ENCODE measurements around the gene PALD1. TPM values are rescaled to one million over a fixed set of nuclear protein-coding genes. Genes with fewer than 3 reads are reported as not detected.
"Not testable (repeated sequence)": the region's sequence is repeated elsewhere in the genome, so short reads cannot be mapped to it uniquely, and the experiment has no call there.

PALD1 gene
- total RNA-seq, 1 donor from 2014 or later: 276 TPM

DNA sequence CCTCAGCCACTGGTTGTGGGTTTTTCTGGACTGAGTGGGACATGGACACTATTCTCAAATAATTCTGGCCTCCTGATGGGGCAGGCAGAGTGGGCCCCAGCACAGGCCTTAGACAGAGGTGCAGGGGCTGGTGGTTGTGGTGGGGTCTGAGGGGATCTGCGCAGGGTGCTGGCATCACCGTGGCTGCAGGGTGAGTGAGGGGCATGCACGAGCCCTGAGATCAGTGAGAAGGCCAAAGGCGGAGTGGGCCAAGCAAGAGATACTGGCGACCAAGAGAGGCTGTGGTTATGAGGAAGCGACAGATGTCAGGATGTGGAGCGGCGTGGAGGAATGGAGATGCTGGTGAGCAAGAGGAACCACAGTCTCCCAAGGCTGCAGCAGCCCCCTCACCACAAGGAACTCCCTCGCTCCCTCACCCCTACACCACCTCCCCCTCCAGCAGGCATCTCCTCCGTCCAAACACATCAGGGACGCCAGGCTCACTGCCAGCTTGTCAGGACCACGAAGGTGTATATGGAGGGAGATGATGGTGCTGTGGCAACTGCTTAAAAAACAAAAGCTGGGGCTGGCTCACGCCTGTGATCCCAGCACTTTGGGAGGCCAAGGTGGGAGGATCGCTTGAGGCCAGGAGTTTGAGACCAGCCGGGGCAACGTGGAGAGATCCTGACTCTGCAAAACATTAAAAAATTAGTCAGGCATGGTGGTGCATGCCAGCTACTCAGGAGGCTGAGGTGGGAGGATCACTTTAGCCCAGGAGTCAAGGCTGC lies 114.4 kb downstream of the PALD1 start:
- no peak for DNase-seq

DNA sequence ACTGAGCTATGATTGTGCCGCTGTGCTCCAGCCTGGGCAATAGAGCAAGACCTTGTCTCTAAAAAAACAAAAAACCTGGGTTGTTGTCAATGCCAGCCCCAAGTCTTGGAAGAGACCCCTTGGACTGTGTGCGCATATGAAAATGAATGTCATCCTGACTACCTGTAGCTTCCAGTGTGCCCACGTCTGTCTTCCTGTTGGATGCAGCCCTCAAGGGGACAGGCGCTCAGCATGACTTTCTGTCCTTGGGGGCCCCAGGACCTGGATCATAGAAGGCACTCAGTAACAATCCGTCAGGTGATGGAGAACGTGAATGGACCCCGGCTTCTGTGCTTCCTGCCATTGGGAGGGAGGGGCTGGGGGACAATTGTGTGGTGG lies 114.9 kb downstream of the PALD1 start:
- DNase-seq: no peak

DNA sequence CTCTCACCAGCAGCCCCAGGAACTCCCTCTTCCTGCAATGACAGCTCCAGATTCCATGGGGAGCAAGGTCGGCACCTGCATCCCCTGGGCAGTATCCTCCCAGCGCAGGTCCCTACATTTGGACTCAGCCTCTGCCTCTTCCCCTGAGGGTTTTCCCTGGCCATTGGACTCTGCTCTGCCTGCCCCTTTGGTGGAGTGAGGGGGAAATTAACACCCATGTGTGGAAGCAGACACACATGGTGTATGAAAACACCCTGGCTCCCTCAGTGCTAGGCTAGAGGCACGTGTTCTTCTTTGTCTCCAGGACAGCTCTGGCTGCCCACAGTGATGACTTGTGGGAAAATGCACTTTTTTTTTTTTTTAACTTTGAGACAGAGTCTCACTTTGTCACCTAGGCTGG lies 115.6 kb downstream of the PALD1 start:
- DNase-seq: no peak

DNA sequence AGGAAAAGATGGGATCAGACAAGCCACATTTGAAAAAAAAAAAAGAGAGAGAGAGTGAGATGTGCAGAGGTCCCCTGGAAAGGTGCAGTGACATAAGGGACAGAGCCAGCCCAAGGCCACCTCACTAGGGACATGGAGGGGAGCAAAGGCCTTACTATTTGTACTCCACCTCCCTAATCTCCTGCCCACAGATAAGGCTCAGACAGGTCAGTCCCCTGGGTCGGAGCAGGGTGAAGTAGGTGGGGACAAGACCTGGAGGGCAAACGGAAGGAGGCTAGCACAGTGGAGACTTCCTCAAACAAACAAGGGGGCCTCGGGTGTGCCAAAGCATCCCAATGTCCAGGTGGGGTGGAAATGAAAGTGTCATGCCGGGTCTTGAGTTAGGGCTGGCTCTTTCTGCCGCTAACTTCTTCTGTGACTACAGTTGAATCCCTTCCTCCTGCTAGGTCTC lies 117.0 kb downstream of the PALD1 start:
- DNase-seq: no peak

DNA sequence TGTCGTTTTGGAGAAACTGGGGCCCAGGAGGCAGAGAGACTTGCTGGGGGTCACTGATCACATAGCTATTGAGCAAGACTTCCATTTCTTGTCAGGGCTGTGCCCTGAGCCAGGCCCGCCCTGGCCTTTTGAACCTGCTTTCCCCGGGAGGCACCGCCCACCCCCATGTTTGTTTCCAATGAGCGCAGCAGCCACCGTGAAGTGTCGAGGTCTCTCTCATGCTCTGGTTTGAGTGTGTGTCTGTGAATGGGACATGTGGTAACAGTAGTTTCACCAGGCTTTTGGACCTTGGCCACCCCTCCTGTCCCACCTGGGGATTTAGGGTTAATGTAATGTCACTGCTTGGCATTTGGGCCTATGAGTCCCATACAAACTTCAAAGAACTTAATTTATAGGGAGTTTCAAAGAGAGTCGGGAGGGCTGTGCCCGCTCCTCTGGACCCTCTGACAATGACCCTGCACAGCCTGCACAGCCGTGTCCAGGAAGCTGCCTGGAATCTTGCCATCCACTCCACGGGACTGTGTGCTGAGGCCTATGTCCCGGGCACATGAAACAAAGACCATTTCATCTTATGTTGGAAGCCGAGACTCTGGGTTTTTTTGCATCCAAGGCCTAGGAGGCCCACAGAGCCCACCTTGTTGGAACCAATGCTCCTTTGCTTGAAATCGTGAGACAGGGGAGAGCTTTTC lies 117.7 kb downstream of the PALD1 start:
- DNase-seq: no peak

DNA sequence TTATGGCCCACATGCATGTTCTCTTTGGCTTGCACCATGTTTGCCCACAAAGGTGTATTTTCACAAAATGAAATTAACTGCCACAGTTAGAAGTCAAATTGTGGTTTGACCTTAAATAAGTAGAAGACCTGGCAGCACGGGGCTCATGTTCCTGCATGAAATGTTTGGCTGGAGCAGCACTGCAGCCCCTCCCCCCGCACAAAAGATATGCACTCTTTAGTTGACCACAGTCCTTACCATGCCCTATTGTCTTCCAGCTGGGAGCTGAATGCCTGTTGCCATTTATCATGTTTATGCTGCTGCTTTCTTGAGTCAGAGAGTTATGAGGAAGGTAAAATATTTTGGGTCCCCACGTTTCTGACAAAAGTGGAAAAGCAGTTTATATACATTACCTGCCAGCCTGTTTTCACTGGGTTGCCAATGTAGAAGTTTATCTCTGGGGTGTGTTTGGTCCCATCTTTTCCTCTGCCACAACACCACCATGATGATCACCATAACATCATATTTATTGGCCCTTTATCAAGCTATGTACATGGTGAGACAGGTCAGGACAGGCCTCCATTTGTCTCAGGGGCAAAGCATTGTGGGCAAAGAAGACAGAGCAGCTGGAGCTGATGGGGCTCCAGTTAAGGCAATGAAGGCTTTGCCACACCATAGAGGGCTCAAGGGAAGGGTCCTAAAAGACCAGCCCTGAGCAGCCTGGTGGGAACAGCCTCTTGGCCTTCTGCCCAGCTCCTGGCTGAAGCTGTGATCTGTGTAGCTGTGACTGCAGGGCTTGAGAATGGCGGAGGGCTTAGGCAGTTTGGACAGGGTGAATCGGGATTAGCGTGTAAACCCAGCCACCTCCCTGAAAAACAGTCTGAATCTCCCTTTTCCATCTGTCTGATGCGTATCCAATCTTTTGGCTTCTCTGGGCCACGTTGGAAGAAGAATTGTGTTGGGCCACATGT lies 118.6 kb downstream of the PALD1 start:
- no peak for DNase-seq

DNA sequence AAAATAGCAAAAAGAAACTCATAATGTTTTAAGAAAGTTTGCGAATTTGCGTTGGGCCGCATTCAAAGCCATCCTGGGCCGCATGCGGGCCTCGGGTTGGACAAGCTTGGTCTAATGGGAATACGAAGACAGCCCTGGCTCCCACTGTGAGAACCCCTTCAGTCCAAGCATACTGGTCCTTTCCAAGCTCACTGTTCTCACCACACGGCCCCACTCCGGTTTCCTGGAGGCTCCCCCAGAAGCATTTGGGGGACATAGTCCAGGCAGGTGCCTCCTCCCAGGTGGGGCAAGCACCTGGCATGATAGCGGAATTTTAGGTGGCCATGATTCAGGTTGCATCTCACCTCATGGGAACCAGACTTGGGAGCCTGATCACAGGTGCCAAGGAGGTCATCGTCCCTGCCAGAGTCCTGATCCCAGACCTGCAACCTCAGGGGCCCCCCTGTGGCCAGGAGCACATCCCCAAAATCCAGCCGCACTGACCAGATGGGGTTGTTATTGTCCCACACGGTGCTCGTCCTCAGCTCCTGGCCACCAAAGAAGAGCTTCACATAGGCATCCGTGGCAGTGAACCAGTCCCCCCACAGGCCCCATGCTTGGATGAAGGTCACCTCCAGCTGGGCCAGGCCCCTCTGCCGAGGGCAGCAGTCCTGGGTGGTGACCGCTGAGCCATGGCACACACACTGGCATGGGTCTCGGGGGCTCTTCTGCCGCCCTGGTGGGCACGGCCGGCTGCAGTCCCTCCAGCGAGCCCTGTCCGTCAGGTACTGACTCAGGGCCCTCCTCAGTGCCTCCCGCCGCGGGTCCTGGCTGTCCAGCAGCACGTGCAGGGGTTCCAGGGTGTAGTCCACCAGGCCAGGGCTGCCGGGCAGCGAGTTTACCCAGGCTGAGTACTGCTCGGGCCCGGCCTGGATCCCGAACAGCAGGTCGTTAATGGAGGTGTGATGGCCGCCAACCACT lies 119.6 kb downstream of the PALD1 start:
- DNase-seq: no peak

DNA sequence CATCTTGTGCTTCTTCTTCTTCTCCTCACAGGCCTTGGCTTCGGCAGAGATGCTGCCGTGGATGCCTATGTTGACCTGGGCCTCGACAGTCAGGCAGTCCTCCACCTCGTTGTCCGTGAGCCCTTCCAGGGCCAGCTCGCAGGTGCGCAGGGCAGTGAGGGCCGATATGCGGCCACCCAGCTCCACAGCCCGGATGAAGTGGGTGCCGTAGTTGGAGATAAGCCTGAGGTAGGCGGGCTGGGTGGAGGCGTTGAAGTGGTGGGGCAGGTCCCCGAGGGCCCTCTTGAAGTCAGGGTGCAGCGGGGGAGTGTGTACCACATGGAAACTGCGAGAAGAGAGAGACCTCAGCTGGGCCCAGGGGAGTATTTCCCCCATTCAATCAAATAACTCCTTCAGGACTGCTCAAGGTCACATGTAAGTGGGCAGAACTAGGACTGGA lies 120.3 kb downstream of the PALD1 start:
- no peak for DNase-seq

DNA sequence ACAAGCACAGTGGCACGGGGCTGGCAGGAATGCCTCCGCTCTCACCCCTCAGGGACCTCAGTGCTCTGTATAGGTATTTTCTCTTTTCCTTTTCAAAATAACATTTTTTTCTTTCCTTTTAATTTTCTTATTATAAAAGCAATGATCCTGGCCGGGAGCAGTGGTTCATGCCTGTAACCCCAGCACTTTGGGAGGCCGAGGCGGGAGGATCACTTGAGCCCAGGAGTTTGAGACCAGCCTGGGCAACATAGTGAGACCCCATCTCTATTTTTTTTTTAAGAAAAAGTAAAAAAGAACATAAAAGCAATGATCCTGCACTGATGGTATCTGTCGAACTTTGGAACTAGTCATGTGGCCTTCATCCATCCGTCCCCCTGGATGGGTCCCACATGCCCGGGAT lies 120.8 kb downstream of the PALD1 start:
- no peak for DNase-seq

DNA sequence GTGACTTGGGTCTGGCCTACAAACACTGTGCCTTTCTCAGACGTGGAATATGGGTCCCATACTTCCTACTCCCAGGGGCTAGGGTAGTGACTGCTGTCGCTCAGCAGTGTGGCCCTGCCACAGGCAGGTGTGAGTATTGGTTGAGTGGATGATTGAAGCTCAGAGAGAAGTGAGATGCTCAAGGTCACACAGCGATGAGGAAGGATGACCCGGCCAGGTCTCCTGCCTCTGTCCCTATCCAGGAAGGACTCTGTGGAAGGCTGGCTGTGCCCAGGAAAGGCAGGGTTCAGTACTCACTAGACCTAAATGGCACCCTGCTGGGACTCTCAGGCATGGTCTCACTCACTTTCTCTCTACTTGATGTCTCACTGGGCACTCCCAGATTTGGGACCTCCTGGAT lies 121.2 kb downstream of the PALD1 start:
- DNase-seq: no peak

DNA sequence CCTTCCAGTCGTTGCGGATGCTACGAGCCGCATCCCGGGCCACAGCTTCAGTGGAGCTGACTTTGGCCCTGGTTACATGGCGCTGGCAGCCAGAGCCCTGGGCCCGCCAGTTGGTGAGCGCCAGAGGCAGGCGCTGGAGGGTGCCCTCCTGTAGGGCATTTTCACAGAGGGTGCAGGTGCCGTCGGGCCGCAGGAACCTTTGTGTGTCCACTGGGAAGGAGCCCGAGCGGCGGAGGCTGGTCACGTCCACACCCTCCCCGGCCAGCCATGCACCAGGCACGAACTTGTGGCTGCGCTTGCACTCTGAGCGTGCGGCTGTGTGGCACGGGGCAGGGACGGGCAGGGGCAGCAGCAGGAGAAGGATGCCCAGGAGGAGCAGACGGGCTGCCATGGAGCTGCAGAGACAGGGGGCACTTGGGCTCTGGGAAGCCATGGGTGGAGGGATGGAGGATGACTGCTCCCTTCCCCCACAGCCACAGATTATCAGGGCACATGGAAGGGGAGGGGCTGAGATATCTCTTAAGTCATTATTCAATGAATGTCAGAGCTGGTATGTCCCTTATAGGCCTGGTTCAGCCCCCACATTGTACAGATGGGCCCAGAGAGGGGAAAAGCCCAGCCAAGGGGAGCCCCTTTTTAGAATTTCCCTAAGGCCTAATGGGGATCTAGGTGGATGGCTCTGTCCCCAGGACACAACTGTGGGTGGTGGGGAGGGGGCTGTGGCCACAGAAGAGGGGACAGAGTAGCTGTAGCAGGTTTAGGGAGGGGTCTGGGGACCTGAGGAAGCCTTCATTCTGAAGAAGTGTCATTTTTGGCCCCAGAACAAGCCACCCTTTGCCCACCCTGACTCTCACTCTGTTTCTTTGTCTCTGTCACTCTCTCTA lies 122.2 kb downstream of the PALD1 start:
- no peak for DNase-seq

DNA sequence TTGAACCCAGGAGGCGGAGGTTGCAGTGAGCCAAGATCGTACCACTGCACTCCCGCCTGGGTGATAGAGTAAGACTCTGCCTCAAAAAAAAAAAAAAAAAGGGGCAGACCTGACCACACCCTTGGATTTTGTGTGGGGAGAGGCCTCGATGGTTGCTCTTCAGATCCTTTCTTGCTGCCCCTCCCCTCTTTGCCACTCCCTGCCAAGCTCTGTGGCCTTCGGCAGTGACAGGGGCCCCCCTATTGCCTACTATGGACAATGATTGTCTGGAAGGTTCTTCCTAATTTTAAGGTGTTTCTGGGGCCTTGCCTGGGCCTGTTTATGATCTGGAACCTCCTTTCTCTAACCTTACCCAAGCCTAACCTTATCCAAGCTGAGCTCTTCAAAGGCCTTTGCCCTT lies 123.2 kb downstream of the PALD1 start:
- no peak for DNase-seq

DNA sequence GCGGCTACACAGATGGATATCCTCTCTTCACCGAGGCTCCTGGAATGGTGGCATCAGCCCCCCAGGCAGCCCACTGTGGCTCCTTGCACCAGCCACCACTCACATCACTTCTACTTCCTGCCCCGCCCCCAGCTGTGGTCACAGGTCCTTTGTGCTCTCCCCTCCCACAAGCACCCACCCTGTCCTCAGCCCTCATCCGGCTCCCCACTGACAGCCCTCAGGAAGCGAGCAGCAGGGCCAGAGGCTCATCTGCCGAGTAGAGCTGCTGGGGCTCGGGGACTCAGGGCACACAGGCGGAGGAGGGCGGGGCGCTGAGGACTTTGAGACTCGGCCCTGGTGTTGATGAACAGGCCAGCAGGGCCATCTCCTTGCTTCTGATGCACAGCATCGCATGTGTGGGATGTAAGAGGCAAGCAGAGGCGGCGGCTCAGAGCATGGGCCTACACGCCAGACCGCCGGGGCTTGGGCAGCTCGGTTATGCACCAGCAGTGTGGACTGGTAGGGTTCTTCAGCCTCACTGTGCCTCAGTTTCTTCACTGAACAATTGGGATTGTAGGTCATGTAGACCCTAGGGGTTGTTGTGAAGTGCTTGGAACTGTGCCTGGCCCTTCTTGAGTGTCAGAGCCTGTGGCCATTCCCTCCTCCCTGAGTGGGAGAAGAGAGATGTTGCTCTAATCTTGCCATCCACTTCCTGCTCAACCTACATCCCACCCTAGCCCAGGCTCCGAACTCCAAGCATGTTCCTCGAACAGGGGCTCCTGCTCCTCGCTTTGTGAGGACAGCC lies 124.3 kb downstream of the PALD1 start, which contains the start of gene PRF1:
Gene PRF1, minus strand, starts transcription at position 77 of the 784 bp plus-strand sequence. CDS start 1,839 bp downstream, outside the sequence.
- DNase-seq: no peak

DNA sequence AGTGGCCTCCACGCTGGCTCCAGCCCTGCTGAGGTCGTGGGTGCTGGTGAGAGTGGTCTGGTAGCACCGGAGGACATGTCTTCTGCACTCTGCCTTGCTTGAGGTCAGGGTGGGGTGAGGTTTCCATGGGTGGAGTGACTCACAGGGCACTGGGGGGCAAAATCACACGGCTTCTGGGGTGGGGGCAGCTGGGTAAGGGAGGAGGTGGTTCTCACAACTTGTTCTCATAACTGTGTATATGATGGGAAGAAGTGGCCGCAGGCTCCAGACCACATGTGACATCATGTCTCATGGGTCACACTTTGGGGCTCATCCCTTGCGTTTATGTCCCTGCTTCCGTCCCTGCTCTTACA lies 124.9 kb downstream of the PALD1 start:
- DNase-seq: no peak

DNA sequence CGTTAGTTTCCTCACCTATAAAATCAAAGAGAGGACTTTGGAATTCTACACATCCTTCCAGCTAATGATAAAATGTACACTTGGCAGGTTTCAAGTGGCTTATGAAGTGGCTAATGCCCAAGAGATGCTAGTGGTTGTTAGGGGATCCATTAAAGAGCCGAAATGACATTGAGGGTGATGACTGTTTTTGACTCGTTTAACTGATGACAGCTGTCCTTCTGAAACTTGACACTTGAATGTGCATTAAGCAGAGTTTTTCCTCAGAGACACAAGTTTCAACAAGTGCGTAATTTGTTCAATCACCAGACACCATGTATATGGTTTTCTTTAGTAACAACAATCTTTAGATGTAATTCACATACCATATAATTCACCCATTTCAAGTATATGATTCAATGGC lies 125.5 kb downstream of the PALD1 start:
- DNase-seq: no peak

DNA sequence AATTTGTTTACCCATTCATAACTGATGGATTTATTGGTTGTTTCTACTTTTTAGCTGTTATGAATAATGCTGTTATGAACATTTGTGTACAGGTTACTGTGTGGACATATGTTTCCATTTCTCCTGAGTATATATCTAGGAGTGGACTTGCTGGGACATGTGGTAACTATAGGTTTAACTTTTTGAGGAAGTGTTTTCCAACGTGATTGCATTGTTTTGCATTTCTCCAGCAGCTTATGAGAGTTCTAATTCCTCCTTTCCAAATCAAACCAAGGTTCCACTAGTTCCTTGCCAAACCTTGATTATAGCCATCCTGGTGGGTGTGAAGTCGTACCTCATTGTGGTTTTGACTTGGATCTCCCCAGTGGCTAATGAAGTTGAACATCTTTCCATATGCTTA lies 126.6 kb downstream of the PALD1 start:
- no peak for DNase-seq

DNA sequence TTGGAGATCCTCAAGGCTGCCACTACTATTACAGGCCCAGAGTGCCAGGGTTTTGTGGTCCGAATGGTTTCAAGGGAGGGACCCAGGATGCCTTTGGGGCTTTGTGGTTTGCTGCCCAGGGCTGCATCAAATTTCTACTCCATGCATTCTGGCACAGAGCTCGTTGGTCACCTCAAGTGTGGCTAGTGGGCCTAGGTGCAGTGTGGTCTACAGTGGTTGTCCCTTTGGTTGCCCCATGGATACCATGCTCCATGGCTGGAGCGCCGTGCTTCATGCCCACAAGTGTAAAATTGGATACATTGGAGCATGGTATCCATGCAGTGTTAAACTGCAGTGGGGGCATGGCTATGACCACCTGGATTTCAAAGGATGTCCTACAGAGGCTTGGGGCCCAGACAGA lies 129.4 kb downstream of the PALD1 start:
- no peak for DNase-seq

DNA sequence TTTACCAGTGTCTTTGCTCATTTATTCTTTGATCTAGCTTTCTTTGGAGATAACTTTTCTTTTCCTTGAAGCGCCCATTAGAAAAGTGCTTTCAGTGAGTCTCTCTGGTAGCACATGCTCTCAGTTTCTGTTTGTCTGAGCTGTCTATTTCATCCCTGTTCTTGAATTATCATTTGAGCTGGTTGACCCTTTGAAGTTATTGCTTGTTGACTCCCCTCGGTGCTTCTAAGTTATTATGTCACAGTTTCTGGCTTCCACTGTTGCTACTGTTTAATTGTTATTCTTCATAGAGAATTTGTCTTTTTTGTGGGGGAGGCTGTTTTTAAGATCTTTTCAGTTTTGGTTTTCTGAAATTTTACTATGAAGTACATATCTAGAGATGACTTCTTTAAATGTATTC lies 135.4 kb downstream of the PALD1 start:
- DNase-seq: no peak

DNA sequence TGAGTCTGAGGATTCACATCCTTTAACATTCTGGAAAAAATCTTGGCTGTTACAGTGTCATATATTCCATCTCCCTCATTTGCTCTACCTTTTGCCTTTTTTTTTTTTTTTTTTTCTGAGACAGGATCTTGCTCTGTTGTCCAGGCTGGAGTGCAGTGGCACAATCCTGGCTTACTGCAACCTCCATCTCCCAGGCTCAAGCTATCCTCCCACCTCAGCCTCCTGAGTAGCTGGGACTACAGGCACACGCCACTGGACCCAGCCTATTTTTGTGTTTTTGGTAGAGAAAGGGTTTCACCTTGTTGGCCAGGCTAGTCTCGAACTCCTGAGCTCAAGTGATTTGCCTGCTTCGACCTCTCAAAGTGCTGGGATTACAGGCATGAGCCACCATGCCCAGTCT lies 135.8 kb downstream of the PALD1 start:
- DNase-seq: not testable (repeated sequence)

DNA sequence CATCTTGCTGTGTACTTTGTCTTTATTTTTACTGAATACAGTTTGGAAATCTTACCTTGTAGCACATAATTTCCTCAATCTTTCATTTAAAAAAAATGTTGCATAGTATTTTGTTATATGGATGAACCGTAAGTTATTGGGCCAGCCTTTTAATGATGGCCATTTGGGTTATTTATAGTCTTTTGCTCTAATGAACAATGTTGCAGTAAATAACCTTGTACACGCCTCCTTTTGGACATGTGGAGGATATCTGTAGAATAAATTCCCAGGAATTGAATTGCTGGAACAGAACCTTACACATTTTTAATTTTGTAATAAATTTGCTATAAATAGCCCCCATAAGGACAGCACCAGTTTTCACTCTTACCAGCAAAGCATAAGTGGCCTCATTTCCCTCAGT lies 136.6 kb downstream of the PALD1 start:
- no peak for DNase-seq
